ENCODE data around the gene MYOZ3.

The MYOZ3 gene, protein sequence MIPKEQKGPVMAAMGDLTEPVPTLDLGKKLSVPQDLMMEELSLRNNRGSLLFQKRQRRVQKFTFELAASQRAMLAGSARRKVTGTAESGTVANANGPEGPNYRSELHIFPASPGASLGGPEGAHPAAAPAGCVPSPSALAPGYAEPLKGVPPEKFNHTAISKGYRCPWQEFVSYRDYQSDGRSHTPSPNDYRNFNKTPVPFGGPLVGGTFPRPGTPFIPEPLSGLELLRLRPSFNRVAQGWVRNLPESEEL

DNA sequence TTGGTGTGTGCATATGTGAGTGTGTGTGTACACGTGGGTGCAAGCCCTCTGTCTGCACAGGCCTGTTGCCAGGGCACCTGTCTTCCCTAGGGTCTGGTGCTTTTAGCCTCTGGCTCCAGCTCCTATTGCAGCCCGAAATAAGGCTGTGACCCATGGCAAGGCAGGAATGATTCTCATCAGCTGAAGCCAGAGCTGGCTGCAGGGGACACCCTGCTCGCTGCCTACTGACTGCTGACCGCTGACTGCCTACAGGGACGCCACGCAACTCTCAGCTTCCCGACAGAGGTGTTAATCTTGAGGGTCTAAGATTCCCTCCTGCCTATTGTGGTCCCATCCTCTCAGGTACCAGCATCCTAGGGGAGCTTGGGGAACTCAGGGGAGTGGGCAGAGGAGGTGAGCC, at the start of gene MYOZ3:
Gene MYOZ3 (plus strand): TSS at position 166 of the 400 bp plus-strand sequence. CDS start 1,691 bp downstream, outside the sequence.
- FAIRE-seq = no peak

DNA sequence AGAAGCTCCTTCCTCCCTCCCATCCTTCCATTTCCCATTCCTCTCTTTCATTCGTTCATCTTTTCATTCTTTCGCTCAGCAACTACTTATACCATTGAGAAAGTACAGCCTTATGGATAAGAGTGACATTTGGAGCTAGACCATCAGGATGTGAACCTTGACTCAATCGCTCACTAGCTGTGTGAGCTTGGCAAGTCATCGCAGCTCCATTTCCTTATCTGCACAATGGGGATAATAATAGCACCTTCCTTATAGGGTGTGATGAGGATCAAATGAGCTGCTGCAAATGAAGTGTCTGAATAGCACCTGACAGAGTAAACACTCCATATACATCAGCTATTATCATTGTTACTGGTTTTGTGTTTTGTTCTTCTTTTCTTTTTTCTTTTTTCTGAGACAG, 48.6 kb upstream of the MYOZ3 start:
- no peak for FAIRE-seq

DNA sequence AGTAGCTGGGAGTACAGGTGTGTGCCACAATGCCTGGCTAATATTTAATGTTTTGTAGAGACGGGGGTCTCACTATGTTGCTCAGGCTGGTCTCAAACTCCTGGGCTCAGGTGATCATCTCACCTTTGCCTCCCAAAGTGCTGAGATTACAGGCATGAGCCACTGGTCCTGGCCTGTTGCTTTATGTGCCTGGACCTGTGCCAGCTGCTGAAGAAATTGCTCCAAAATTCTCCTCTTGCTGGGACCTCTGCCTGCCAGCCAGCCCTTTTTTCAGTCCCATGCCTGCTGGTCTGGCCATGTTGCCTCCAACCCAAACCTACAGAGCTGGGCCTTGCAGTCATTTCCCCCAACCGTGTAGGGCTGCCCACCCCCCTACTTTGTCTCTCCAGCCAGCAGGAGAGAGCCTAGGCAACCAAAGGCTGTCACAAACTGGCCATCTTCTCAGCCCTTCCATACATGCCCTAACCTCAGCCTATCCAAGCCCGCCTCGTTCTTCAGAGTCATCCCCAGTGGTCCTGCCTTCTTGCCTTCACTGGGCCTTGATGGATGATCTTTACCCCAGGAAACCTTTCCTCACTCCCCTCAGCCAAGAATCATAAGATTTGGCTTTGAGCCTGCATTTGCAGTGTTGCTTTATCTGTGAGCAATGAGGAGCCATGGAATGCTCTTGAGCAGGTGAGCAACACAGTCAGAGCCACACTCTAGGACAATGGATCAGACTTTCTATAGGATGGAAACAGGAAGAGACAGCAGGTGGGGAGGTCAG, 48.0 kb upstream of the MYOZ3 start:
- no peak for FAIRE-seq

DNA sequence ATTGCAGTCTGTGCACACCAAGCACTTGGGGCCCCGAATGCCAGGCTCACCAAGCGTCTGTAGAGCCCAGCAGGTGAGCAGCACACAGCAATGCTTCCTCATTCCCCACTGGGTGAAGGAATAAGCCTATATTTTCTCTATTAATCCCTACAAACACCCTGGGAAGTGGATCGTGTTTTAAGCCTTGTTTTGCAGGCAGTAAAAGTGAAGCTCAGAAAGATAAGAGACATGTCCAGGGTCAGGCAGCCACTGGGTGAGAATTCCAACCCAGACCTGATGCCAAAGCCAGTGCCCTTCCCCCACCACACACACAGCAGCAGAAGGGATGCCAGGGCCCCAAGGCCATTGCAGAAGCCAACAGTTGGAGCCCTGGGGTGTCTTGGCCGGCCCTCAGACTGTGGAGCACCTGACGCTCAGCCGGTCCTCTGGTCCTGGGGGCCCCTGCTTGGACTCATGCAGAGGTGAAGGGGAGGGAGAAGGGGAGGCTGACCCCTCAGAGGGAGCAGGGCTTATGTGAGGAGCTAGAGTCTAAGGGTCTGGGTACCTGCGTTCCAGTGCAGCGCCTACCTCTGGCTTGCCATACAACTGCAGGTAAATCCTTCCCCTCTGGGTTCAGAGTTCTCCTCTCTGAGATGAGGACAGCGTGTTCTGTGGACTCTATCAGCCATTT, 46.9 kb upstream of the MYOZ3 start:
- no peak for FAIRE-seq

DNA sequence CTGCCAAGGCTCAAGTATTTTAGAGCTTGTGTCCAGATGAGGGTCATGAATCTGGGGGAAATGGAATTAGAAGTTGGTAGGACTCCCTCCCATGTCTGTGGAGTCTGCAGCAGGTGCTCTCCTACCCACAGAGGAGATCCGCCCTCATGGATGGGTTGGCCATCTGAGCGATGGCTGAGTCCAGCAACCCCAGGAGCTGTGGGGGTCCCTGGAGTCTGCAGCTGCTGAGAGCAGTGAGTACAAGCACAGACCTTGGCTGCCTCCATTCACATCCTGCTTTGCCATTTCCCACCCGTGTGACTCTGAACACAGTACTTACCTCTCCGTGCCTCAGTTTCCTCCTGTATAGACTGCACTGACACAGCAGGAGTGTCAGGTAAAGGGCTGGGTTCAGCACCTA, 46.4 kb upstream of the MYOZ3 start:
- FAIRE-seq = no peak

DNA sequence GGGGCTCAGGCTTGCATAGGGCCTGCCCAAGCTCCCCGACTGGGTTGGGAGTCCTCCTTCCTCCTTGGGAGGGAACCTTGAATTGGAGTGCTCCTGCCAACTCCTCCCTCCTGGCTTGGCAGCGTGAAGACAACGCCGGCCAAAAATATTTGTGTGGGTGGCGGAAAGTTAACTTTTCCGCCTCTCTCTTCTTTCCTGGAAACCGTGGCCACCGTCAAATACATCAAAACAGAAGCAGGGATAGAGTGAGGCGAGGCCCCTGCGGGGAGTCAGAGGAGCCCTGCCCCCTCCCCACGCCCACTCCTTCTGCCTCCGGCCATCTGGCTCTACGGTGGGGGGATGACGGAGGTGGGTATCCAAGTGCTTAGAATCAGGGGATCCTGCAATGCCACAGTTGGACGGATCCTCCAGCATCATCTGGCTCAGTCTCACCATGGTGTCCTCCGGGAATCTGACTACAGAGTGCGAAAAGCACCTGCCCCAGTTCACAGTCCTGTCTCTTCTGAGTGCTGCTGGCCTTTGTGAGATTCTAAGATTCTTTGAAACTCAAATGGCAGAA, 45.8 kb upstream of the MYOZ3 start:
- no peak for FAIRE-seq

DNA sequence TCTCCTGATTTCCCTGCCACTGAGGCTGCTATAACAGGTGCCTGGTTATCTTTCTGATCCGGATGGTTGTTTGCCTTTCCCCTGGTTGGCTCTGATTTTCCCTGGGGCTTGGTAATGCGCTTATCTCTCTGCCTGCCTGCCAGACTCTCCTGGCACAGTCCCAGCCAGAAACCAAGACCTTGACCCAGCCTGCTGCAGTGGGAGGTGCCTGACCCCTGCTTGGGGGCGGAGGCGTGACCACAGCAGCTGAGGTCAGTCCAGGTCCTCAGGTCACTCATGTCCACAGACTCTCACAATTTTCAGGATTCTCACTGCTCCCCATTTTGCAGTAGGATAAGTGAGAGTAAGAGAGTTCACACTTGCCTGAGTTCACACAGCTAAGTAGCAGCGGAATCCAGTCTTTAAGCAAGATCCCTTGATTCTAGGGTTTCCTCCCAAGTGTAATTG, 45.0 kb upstream of the MYOZ3 start:
- FAIRE-seq = no peak

DNA sequence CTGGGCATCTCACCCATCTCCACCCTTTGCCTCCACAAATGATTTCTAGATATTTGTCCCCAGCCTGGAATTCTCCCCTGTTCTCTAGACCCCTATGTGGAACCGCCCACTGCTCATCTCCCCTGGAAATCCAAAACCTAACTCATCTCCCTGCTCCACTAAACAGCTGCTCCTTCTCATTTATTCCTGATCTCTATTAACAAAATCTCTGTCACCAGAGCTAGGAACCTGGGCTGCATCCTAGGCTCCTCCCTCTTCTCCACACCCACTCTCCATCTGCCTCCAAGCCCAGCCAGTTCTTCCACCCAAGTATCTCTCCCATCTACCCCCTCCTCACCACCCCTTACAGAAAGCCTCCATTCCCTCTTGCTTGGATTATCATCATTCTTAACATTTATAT, 44.5 kb upstream of the MYOZ3 start:
- FAIRE-seq = no peak

DNA sequence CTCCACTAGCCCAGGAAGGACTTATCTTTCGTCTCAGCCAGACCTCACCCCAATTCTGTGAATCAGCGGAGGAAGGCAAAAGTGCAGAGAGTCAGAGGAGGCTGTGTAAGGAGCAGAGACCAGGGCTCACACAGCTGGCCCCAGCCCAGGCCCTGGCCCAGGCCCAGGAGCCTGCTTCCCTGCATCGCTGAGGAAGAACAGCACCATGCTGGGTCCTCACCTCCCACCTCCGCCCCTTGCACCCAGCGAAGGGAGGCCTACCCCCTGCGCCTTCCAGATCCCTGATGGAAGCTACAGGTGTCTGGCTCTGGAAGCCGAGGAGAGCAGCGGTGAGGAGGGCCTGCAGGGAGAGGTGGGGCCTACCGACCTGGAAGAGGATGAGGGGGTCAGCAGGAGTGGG, 42.9 kb upstream of the MYOZ3 start:
- FAIRE-seq = no peak

DNA sequence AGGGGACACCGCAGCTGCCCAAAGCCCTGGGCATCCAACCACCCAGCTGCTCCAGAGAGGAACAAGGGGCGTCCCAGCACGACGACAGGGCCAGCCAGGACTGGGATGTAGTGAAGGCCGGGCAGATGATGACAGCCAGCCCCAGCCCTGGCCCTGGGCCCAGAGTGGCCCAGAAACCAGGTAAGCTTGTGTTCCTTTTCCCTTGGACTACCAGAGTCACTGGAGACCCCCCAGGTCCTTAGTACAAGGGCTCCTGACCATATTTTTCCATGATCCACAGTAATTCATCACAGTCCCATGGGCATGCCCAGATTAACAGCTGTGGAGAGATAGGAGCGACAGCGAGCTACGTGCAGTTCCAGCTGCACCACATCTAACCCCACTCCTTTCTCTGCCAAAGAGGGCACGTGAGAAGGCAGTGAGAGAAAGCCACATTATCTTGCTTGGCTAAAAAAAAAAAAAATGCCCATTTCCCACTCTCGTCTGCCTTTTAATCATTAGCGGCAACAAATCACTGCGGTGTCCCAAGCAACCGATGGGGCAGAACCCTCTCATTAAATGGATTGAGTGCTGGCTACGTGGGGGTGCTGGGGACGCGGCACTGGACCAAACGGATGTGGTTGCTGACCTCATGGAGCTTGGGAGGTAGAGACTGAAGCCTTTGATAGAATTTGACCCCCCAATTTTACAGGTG, 42.3 kb upstream of the MYOZ3 start:
- no peak for FAIRE-seq

DNA sequence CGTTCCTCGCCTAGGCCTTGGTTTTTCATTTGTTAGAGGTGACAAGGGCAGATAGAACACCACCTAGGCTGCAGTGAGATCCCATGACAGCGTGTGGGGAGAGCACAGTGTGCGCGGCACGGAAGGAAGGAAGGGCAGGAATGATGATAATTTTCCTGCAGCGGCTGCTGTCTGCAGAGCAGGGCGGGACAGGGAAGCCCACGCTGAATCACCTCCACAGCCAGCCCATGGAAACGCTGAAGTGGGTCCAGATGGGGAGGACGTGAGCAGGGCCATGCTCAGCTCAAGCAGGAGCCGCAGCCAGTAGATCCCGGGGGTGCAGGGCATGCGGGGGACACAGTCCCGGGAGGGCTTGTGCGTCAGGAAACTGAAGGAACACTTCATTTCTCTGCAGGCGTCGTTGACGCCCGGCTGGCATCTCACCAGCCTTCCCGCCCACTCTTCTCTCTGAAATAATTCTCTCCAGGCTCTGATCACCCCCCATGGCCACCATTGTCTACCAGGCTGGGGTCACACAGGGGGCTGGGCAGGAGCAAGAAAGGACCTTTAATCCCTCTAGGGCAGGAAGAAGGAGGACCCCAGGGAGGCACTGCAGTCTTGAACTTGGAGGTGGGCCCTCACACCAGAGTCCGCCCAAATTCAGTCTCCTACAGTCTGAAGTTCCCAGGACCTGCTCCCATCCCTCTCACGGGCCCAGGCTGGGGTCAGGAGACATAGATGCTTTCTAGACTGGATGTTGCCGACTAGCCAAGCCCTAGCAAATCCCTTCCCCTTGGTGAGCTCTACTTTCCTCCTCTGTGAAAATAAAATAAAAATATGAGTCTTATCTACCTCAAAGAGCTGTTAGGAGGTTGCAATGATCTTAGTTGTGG, 41.5 kb upstream of the MYOZ3 start:
- no peak for FAIRE-seq

DNA sequence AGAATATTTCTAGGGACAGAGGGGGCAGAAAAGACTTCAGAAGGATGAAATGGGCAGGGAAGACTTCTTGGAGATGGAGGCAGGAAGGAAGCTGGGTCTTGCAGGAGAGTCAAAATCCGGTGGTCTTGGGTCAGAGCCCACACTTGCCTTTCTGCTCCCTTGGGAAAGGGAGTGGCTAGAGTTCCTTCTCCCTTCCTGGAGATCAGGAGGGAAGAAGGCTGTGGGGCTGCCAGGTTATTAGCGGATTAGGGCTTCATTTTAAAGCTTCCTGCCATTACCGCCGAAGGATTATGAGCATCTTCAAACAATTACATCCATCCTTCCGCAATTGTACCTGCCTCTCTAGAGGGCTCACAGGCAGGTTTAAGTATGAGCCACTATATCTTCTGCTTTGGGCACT, 39.8 kb upstream of the MYOZ3 start:
- FAIRE-seq = no peak

DNA sequence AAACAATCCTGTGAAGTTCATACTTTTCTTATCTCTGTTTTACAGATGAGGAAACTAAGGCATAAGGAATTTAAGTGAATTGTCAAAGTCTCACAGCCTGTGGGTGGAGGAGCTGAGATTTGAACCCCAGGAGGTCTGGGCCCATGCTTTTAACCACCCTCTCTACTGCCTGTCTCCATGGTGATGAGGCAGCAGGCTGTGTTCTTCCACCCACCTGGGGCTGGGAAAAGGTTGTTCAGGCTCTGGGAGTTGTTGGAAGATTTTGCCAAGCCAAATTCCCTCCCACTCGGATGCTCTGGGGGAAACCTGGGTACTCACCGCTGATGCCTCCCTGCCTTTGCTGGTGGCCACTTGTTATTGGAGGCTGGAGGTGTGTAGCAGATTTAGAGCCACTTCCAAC, 38.9 kb upstream of the MYOZ3 start:
- no peak for FAIRE-seq

DNA sequence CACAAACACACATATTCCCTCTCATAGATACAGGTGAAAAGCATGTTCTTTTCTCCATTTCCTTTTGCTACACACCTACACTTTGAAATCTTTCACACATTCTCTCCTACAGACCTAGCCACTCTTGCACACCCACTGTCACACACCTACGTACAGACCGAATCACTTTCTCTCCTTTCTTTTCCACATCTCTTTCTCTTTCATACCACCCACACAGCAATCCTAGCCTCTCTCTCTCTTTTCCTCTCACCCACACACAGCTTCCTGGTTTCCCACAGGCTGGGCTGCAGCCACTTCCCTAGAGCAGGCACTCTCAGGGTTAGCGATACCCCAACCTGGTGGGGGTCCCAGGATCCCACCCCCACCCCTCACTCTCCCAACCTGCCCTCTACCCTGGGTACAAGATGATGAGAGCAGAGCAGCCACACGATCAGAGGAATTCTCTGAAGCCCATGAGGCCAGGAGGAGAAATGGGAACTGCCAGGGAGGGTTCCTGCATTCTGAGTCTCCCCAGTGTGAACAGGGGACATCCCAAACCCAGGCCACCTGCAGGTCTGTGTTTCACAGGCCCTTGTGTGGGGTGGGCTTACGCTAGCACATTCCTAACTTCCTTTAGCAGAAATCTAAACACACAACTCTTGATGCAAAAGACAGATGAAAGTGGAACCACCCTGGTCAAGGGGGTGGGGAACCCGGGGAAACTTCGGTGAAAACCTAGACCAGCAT, 37.7 kb upstream of the MYOZ3 start:
- FAIRE-seq = no peak

DNA sequence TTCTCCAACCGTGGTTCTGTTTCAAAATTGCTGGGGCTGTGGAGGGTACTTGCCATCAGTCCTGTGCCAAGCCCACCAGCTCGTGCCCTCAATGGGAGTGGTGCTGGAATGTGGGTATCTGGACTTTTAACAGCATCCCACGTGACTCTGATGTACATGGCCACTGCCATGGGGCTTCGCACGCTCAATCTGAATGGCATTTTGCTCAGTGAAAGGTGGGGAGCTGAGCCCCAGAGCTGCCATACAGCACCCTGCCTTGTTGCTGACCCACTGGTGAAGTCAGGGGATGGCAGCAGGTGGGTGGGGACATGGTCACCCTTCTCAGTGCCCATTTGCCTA, 37.2 kb upstream of the MYOZ3 start:
- FAIRE-seq = no peak

DNA sequence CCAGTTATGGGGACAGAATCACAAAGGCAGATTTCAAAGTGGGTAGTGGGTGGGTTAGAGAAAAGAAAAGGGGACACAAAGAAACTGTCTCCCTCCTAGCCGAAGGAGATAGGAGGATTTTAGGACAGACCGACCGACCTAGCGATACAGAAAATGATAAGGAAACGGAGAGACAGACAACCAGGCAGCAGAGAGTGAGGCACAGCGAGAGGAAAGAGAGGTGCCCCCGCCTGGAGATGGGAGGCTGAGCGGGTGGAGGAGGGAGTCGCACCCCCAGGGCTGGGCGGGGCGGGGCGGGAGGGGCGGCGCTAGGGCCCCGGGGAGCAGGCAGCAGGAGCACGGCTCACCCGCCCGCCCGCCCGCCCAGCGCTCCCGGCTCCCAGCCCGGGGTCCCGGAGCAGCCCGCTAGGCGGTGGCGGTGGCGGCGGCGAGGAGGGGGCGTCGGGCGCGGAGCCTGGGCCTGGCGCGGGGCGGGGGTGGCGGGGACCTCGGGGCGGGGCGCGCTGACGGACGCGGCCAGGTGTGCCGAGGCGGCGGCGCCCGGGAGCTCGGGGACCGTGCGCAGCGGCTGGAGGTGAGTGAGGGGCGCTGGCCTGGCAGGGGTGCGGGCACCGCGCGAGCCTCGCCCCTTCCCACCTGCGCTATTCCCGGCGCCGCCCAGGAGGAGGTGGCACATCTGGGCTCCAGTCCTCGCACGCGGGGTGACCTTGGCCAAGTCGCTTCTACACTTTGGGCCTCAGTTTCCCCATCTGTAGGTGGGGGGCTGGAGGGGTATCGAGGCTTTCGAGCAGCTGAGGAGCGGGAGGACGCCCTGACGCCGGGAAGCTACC, 36.5 kb upstream of the MYOZ3 start:
- no peak for FAIRE-seq

DNA sequence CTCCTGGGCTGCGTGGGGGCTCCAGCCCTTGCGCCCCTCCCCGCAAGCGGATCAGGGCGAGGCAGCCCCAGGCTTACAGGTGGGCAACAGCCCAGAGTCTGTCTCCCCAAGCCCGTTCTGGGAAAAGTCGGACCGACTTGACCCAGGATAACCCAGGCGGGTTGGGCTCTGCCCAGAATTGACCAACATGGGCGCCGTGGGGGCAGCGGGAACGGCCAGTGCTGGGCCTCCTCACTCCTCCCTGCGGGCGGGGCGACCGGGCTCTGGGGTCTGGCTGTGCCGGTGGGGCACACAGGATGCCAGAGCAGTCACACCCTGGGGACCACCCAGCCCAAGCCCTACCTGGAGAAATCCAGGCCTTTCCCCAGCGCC, 35.9 kb upstream of the MYOZ3 start:
- FAIRE-seq = no peak

DNA sequence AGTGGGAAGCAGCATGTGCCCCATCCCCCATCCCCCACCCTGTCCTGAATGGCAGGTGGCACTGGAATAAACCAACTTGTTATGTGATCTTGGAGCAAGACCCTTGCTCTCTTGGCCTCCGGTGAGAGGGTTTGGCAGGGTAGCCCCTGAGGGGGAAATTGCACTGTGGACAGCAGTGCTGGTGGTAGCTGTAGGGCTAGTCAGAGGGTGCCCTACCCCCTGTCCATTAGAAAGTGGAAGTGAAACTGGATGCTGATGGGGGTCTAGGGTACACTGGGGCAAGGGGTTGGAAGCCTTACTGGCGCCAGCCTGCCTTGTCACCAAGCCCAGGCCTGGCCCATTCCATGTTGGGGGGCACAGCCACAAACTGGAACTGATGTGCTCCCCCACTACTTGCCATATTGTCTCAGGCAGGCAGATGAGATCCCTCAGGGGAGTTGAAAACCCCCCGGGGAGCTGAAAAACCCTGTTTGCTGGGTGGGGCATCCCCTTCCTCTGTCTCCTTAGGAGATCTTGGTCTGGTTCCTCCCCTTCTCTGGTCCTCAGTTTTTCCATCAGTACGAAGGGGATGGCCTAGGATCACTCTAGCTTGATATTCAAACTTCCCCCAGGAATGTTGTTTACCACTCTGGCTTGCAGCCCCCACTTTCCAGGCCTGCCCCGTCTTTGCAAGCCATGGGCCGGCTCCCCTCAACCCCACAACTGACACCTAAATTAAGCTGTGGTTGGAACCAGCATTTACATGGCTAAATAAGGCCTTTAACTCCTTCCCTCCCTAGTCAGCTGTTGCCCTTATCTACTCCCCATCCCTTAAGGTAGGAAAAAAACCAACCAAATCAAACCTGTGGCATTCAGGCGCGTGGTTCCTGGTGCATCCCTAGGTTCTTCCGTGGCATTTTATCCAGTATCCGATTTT, 35.0 kb upstream of the MYOZ3 start:
- FAIRE-seq = no peak

DNA sequence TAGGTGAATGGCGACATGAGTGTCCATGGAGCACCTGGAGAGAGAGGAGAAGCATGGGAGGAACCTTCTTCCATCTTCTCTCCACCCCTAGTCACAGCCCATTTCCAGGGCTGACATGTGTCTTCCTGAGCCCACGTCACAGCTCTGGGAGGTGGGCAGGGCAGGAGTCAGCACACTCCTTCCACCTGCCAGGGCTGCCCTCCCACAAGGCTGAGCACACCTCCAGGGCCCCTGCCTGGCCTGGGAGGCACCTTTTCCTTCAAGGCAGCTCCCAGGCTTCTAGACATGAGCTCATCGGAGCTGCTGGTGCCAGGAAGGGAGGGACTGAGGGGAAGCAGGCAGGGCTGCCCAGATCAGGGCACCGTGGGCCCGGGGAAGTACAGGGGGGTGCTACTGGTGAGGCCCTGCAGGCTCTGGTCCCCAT, 34.2 kb upstream of the MYOZ3 start:
- no peak for FAIRE-seq

Data from TTC549 (cell line).